Endothelial cell of umbilical vein (primary cell): ENCODE results near the gene LYSMD3.

ENCODE experiments used
- CTCF ChIP-seq, 2 donors: IDR thresholded peaks; 1 replicate in 1 of 2; 2 replicates in 1 of 2; pipeline ENCODE4 v1.5.1; 2011; ENCODE audit warnings: low read length in 2 of 2, mild to moderate bottlenecking in 2 of 2, moderate library complexity in 2 of 2, control low read depth in 1 of 2, inconsistent platforms in 1 of 2, low read depth in 1 of 2; ENCODE audit not compliant: insufficient read depth in 1 of 2; ENCODE audit errors: extremely low read depth in 1 of 2
- POLR2AphosphoS5 ChIP-seq: IDR thresholded peaks from 2 replicates; pipeline ENCODE4 v1.6.1; 2012; ENCODE audit warnings: low read depth, mild to moderate bottlenecking, control low read depth, low read length, moderate library complexity; ENCODE audit not compliant: insufficient read depth
- TF ChIP-seq, protein P1 (sequence below): IDR thresholded peaks from 2 replicates; pipeline ENCODE4 v1.6.1; 2011; ENCODE audit not compliant: insufficient read depth, insufficient read length

DNA sequence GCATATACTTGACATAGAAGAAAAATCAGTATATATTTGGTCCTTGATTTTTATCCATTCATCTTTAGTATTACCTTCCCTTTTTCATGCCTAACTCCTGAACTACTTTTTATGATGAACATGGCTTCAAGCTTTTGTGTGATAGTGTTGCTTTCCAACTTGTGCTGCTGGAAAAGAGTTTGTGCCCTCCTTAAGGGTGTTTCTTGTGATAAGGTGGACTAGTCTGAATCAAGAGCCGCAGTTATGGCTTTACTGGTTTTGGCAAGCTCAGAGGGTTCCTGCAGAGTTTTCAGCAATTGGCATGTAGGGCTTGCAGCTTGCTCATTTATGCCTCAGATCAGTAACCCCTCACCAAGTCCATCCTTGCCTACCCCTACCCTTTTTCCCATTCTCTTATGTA lies 34.2 kb downstream of the LYSMD3 start:
- TF ChIP-seq, protein P1, sequence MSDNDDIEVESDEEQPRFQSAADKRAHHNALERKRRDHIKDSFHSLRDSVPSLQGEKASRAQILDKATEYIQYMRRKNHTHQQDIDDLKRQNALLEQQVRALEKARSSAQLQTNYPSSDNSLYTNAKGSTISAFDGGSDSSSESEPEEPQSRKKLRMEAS = no peak
- no peak for TF ChIP-seq CTCF (IDR thresholded peaks at IDR 0.05; ENCODE audit: extremely low read depth in 1 of 2, insufficient read depth in 1 of 2, low read depth in 1 of 2, low read length in 2 of 2)
- TF ChIP-seq POLR2AphosphoS5 = no peak
